Measurements from ENCODE around the gene WFIKKN1. TPM values are rescaled to one million over a fixed set of nuclear protein-coding genes. Genes with fewer than 3 reads are reported as not detected.

Gene WFIKKN1
- total and polyA plus RNA-seq, 2 donors (not counting 1 experiment from before 2014, with no cell fraction given): 0.64 to 0.84 TPM

DNA sequence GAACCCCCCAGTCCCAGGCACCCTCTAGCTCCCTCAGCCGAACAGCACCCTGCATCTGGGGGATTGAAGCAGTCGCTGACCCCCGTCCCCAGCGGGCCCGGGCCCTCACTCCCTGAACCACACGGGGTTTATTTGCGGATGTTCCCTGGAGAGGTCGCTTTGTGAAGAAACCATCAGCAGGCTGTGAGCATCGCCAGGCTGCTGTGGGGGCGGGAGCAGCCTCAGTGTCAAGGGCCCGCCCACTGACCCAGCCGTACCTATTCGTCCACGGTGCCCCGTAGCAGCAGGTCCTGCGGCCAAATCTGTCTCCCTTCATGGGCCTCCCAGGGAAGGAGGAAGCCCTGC is 47.3 kb upstream of the WFIKKN1 start:
- ChIA-PET CTCF (no interaction called here), POLR2A (interaction anchor here (0.6 kb wide), 1 partner anchor 1094 kb away, joined by 3 read pairs; no protein-coding TSS in a partner anchor)
- no peak for DNase-seq
- H3K36me3 ChIP-seq (replicated peaks in 1 of 2; ENCODE audit: control extremely low read depth in 1 of 2, control insufficient read depth in 1 of 2, extremely low read depth in 1 of 2, insufficient read depth in 2 of 2, low read length in 1 of 2): no peaks in the 10 kb centered on the region
- H3K4me1 ChIP-seq (ENCODE audit: control insufficient read depth in 2 of 2, insufficient read depth in 2 of 2, low read length in 2 of 2): peaks cover 7 to 21% of the 10 kb centered on the region in 2 donors
- Mint-ChIP-seq H3K27me3 (no peaks in the 10 kb centered on the region), H3K4me3 (no peak overlapping the region), H3K4me1 (peaks cover 17% of the 10 kb centered on the region), H3K27ac (no peak overlapping the region), H3K9me3 (ENCODE audit: insufficient read depth) (no peaks in the 10 kb centered on the region)
- peaks cover 0 to 2% (median 0%) of the 10 kb centered on the region in 4 experiments for H3K27me3 ChIP-seq (replicated peaks in 1 of 4; ENCODE audit: control extremely low read depth in 1 of 4, control insufficient read depth in 3 of 4, insufficient read depth in 4 of 4, low read length in 3 of 4)
- no peak for ATAC-seq (ENCODE audit: low read depth)
- WGBS (ENCODE audit: insufficient coverage): 84% methylated on average over 16 of the region's 16 CpGs
- no peak overlapping the region for H3K4me2 ChIP-seq (replicated peaks; ENCODE audit: low read depth, low read length, poor library complexity, severe bottlenecking)
- TF ChIP-seq CTCF (IDR thresholded peaks at IDR 0.05) (no peak), EZH2 (IDR thresholded peaks at IDR 0.05; ENCODE audit: borderline replicate concordance, insufficient read depth, low read depth, low read length, poor library complexity, severe bottlenecking) (no peak)
- H3K4me3 ChIP-seq (ENCODE audit: control extremely low read depth in 1 of 5, extremely low read depth in 1 of 5, insufficient read depth in 1 of 5, low read depth in 2 of 5, low read length in 4 of 5): no peak overlapping the region
- intact Hi-C loops (cut with micrococcal nuclease): no loop called here
- H4K20me1 ChIP-seq (ENCODE audit: control insufficient read depth, insufficient read depth, low read length, poor library complexity, severe bottlenecking): peaks cover 14% of the 10 kb centered on the region
- peaks cover 12% of the 10 kb centered on the region for H3K79me2 ChIP-seq (ENCODE audit: control insufficient read depth, insufficient read depth, low read length)
- no peak overlapping the region for H2AFZ ChIP-seq (ENCODE audit: insufficient read depth, low read depth, low read length, poor library complexity, severe bottlenecking)
- no peak overlapping the region for H3K9ac ChIP-seq (ENCODE audit: low read length)
- no peak overlapping the region for H3K27ac ChIP-seq (ENCODE audit: low read length in 2 of 2)
- H3K9me3 ChIP-seq (ENCODE audit: control extremely low read depth in 1 of 3, control insufficient read depth in 2 of 3, insufficient read depth in 1 of 3, low read length in 2 of 3): no peaks in the 10 kb centered on the region

DNA sequence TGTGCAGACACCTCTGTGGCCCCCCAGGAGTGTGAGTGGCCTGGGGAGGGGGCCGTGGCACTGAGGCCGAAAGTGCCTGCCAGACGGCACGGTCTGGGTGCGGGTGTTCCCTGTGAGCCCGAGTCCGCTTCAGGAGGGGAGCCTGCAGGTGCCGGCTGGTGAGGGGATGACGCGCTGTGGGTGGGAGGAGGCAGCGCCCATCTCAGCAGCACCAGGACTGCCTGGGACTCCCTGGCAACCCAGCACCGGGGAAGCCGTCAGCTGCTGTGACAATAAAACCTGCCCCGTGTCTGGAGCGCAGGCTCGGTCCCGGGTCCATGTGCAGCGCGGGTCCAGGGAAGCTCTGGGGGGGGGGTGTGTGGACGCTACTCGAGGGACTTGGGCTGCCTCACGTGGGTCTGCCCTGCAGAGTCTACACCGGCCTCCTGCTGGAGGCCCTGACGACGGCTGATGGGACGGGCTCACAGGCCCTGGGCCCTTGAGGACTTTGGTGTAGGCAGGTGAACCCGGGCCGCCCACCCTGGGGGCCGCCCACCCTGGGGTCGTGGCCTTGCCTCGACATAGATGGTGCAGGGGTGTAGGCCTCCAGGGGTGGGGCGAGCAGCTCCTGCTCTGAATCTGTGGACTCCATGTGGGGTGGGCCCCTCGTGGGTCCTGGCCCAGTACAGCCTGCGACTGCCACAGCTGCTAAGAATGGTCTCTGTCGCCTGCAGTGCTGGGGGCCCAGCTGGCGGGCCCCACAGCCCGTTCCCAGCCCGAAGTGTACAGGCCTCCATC is 46.8 kb upstream of the WFIKKN1 start:
- Histone ChIP-seq H3K79me2 (ENCODE audit: control insufficient read depth, insufficient read depth, low read length) (peaks cover 12% of the 10 kb centered on the region), H3K9me3 (ENCODE audit: control extremely low read depth in 1 of 3, control insufficient read depth in 2 of 3, insufficient read depth in 1 of 3, low read length in 2 of 3) (no peaks in the 10 kb centered on the region), H3K4me1 (ENCODE audit: control insufficient read depth in 2 of 2, insufficient read depth in 2 of 2, low read length in 2 of 2) (peaks cover 7 to 18% of the 10 kb centered on the region in 2 donors), H3K4me3 (ENCODE audit: control extremely low read depth in 1 of 5, extremely low read depth in 1 of 5, insufficient read depth in 1 of 5, low read depth in 2 of 5, low read length in 4 of 5) (no peak overlapping the region), H4K20me1 (ENCODE audit: control insufficient read depth, insufficient read depth, low read length, poor library complexity, severe bottlenecking) (peaks cover 14% of the 10 kb centered on the region), H3K27ac (ENCODE audit: low read length in 2 of 2) (no peak overlapping the region), H3K36me3 (replicated peaks in 1 of 2; ENCODE audit: control extremely low read depth in 1 of 2, control insufficient read depth in 1 of 2, extremely low read depth in 1 of 2, insufficient read depth in 2 of 2, low read length in 1 of 2) (no peaks in the 10 kb centered on the region), H3K27me3 (replicated peaks in 1 of 4; ENCODE audit: control extremely low read depth in 1 of 4, control insufficient read depth in 3 of 4, insufficient read depth in 4 of 4, low read length in 3 of 4) (peaks cover 0 to 2% (median 0%) of the 10 kb centered on the region in 4 experiments), H3K9ac (ENCODE audit: low read length) (no peak overlapping the region), H2AFZ (ENCODE audit: insufficient read depth, low read depth, low read length, poor library complexity, severe bottlenecking) (no peak overlapping the region), H3K4me2 (replicated peaks; ENCODE audit: low read depth, low read length, poor library complexity, severe bottlenecking) (no peak overlapping the region)
- intact Hi-C loops (cut with micrococcal nuclease): no loop called here
- Mint-ChIP-seq H3K27me3 (no peaks in the 10 kb centered on the region), H3K9me3 (ENCODE audit: insufficient read depth) (no peaks in the 10 kb centered on the region), H3K4me3 (no peak overlapping the region), H3K4me1 (peaks cover 18% of the 10 kb centered on the region), H3K27ac (no peak overlapping the region)
- TF ChIP-seq EZH2 (IDR thresholded peaks at IDR 0.05; ENCODE audit: borderline replicate concordance, insufficient read depth, low read depth, low read length, poor library complexity, severe bottlenecking): no peak
- no peak for TF ChIP-seq CTCF (IDR thresholded peaks at IDR 0.05)
- ChIA-PET POLR2A (interaction anchor here (0.6 kb wide), 1 partner anchor 1094 kb away, joined by 3 read pairs; no protein-coding TSS in a partner anchor), CTCF (no interaction called here)
- no peak for DNase-seq
- WGBS (ENCODE audit: insufficient coverage): 77% methylated on average over 33 of the region's 38 CpGs
- ATAC-seq (ENCODE audit: low read depth): no peak

Measured in B cell (primary cell).